Measurements from ENCODE around the gene EFHC1.

DNA sequence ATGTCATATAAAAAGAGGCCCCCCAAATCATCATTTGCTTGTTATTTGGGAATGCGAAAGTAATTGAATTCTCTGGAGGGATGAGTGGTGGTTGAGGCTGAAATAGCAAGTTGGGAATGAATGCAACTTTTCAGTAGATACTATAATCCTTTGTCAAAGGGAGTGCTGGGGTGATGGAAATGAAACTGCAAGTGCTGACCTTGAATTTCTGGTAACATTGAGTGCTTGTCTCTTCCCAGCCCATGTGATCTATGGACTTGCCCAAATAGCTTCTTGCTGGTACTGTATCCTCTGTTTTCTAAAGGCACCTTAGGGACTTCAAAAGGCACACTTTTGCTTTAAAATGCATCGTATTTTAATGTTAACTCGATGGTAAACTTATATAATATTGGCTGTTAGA is 43.4 kb upstream of the EFHC1 start:
- TF ChIP-seq TAF1 (IDR thresholded peaks at IDR 0.05; ENCODE audit: borderline replicate concordance, insufficient read depth, low read length) (no peak), POLR2AphosphoS5 (IDR thresholded peaks at IDR 0.05; ENCODE audit: low read depth, low read length) (no peak), SIN3A (IDR thresholded peaks at IDR 0.05; ENCODE audit: borderline replicate concordance, insufficient read depth, low read length) (no peak), FOXP2 (optimal IDR thresholded peaks at IDR 0.05; ENCODE audit: borderline replicate concordance, extremely low read depth, extremely low read length, insufficient read depth) (no peak)
- TF ChIP-seq, protein P1, sequence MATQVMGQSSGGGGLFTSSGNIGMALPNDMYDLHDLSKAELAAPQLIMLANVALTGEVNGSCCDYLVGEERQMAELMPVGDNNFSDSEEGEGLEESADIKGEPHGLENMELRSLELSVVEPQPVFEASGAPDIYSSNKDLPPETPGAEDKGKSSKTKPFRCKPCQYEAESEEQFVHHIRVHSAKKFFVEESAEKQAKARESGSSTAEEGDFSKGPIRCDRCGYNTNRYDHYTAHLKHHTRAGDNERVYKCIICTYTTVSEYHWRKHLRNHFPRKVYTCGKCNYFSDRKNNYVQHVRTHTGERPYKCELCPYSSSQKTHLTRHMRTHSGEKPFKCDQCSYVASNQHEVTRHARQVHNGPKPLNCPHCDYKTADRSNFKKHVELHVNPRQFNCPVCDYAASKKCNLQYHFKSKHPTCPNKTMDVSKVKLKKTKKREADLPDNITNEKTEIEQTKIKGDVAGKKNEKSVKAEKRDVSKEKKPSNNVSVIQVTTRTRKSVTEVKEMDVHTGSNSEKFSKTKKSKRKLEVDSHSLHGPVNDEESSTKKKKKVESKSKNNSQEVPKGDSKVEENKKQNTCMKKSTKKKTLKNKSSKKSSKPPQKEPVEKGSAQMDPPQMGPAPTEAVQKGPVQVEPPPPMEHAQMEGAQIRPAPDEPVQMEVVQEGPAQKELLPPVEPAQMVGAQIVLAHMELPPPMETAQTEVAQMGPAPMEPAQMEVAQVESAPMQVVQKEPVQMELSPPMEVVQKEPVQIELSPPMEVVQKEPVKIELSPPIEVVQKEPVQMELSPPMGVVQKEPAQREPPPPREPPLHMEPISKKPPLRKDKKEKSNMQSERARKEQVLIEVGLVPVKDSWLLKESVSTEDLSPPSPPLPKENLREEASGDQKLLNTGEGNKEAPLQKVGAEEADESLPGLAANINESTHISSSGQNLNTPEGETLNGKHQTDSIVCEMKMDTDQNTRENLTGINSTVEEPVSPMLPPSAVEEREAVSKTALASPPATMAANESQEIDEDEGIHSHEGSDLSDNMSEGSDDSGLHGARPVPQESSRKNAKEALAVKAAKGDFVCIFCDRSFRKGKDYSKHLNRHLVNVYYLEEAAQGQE (IDR thresholded peaks at IDR 0.05; ENCODE audit: insufficient read depth in 1 of 2, low read depth in 2 of 2, low read length in 2 of 2), result no peak
